GM21717 (cell line): ENCODE results near the gene CPT1A.

ENCODE experiments used
- ATAC-seq: cut with Tn5 transposase; IDR thresholded peaks from one replicate; pipeline ENCODE4 v1.9.1; 2021; ENCODE audit warnings: mild to moderate bottlenecking, moderate library complexity; ENCODE audit not compliant: unreplicated experiment

Gene CPT1A

GRCh38 chr11:68804786-68805185 is 36.9 kb downstream of the CPT1A start:
- no peak for ATAC-seq

- no peak for ATAC-seq
These were observed 38.0 kb downstream of the CPT1A start for GRCh38 chr11:68803766-68804165.

- no peak for ATAC-seq
These were observed 43.4 kb downstream of the CPT1A start for GRCh38 chr11:68798221-68798813.

- no peak for ATAC-seq
These were observed 44.9 kb downstream of the CPT1A start for GRCh38 chr11:68796801-68797200.

GRCh38 chr11:68792400-68792966 is 49.2 kb downstream of the CPT1A start:
- no peak for ATAC-seq

GRCh38 chr11:68784653-68785052 is 57.1 kb downstream of the CPT1A start:
- ATAC-seq = no peak

GRCh38 chr11:68783216-68783821 is 58.4 kb downstream of the CPT1A start:
- ATAC-seq = no peak

GRCh38 chr11:68782711-68783110 is 59.0 kb downstream of the CPT1A start:
- no peak for ATAC-seq

- ATAC-seq = no peak
These were observed 60.9 kb downstream of the CPT1A start for GRCh38 chr11:68780829-68781228.

- ATAC-seq = no peak
These were observed 63.5 kb downstream of the CPT1A start for GRCh38 chr11:68778205-68778604.

GRCh38 chr11:68776442-68777235 is 65.1 kb downstream of the CPT1A start:
- ATAC-seq = no peak

GRCh38 chr11:68775951-68776388 is 65.7 kb downstream of the CPT1A start:
- no peak for ATAC-seq

GRCh38 chr11:68774194-68774585 is 67.5 kb downstream of the CPT1A start:
- ATAC-seq = no peak

- ATAC-seq = no peak
These were observed 68.1 kb downstream of the CPT1A start for GRCh38 chr11:68773521-68774193.

GRCh38 chr11:68772936-68773335 is 68.8 kb downstream of the CPT1A start:
- ATAC-seq = no peak

- no peak for ATAC-seq
These were observed 70.9 kb downstream of the CPT1A start for GRCh38 chr11:68770781-68771180.

GRCh38 chr11:68767672-68768071 is 74.0 kb downstream of the CPT1A start:
- ATAC-seq = no peak

- no peak for ATAC-seq
These were observed 74.9 kb downstream of the CPT1A start for GRCh38 chr11:68766786-68767185.

- ATAC-seq = no peak
These were observed 77.0 kb downstream of the CPT1A start for GRCh38 chr11:68764746-68765145.

GRCh38 chr11:68763926-68764657 is 77.6 kb downstream of the CPT1A start:
- ATAC-seq = no peak
